C4-2B (cell line): Measurements from ENCODE around the gene RAPSN.

ENCODE experiments used
- H3K27ac ChIP-seq: fragments of 450-650 bp; 2 replicates; pipeline ENCODE4 v1.5.1; 2017
- CTCF ChIP-seq: fragments of 450-650 bp; conservative IDR thresholded peaks from 2 replicates; pipeline ENCODE4 v1.5.1; 2017; ENCODE audit warnings: mild to moderate bottlenecking
- ZFX ChIP-seq: fragments of 450-650 bp; IDR thresholded peaks from 2 replicates; pipeline ENCODE4 v1.6.1; 2017

The RAPSN gene

GRCh38 chr11:47398011-47398410 lies 50.9 kb downstream of the RAPSN start:
- TF ChIP-seq ZFX (no peak), CTCF (no peak)
- no peak overlapping the region for H3K27ac ChIP-seq

GRCh38 chr11:47396049-47396320 lies 53.0 kb downstream of the RAPSN start:
- no peak for TF ChIP-seq ZFX
- no peak for TF ChIP-seq CTCF
- no peak overlapping the region for H3K27ac ChIP-seq

GRCh38 chr11:47395223-47396048 lies 53.5 kb downstream of the RAPSN start:
- H3K27ac ChIP-seq: no peak overlapping the region
- no peak for TF ChIP-seq ZFX
- no peak for TF ChIP-seq CTCF

GRCh38 chr11:47394322-47395222 lies 54.4 kb downstream of the RAPSN start:
- no peak overlapping the region for H3K27ac ChIP-seq
- TF ChIP-seq ZFX (no peak), CTCF (no peak)

- no peak overlapping the region for H3K27ac ChIP-seq
- TF ChIP-seq ZFX (no peak), CTCF (no peak)
Observed at GRCh38 chr11:47394050-47394321, 55.0 kb downstream of the RAPSN start.

- no peak overlapping the region for H3K27ac ChIP-seq
- TF ChIP-seq ZFX: no peak
- no peak for TF ChIP-seq CTCF
Observed at GRCh38 chr11:47393163-47394049, 55.5 kb downstream of the RAPSN start.
